ENCODE data around the gene PARN. TPM values are rescaled to one million over a fixed set of nuclear protein-coding genes. Genes with fewer than 3 reads are reported as not detected.

The PARN gene
- total and polyA plus RNA-seq, 2 of the 4 experiments (the other 2 are of a cell fraction), result 24.6 to 25.1 TPM

DNA sequence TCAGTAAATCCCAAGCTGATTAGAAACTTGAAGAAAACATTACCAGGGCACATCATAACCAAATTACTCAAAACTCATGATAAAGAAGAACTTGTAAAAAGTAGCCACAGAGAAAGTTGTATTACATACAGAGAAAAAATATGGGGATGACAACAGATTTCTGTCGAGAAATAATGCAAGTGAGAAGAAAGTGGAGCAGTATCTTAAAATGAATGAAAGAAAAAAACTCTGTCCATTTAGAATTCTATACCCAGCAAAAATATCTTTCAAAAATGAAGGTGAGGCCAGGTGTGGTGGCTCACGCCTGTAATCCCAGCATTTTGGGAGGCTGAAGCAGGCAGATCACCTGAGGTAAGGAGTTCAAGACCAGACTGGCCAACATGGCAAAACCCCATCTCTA is 165.9 kb downstream of the PARN start:
- CTCF ChIA-PET, result no interaction called here
- in situ Hi-C loops (cut with MboI; ENCODE audit: low sequenced_read_pairs), result no loop called here

More for the DNA sequence above, 165.9 kb downstream of the PARN start:
- no peak overlapping the region for H3K9ac ChIP-seq (ENCODE audit: low read depth, low read length)
- no peaks in the 10 kb centered on the region; the same call in 1 of the 2 replicates for H4K20me1 ChIP-seq (ENCODE audit: insufficient read depth, low read length)
- DNase-seq (no peak), ATAC-seq (ENCODE audit: low read depth) (no peak)
- H2BK5ac ChIP-seq (ENCODE audit: low read depth, low read length, poor library complexity, severe bottlenecking), result no peak overlapping the region
- WGBS, 2 experiments (ENCODE audit: extremely low coverage in 2 of 2, insufficient read length in 1 of 2), result no CpG with 5 or more reads among the region's 2 CpGs
- TF ChIP-seq CHD1 (IDR thresholded peaks at IDR 0.05; ENCODE audit: low read depth, low read length) (no peak), SMC3 (IDR thresholded peaks at IDR 0.05; ENCODE audit: low read depth, low read length) (no peak), MXI1 (IDR thresholded peaks at IDR 0.05; ENCODE audit: borderline replicate concordance, low read depth, low read length) (no peak), MAFK (IDR thresholded peaks at IDR 0.05; ENCODE audit: low read depth, low read length) (no peak), NFE2L2 (IDR thresholded peaks at IDR 0.05; ENCODE audit: low read depth, low read length) (no peak), RCOR1 (IDR thresholded peaks at IDR 0.05; ENCODE audit: insufficient replicate concordance, low read length) (no peak), RFX5 (IDR thresholded peaks at IDR 0.05; ENCODE audit: low read depth, low read length) (no peak), FOS (IDR thresholded peaks at IDR 0.05; ENCODE audit: low read depth, low read length) (no peak), CEBPB (IDR thresholded peaks at IDR 0.05; ENCODE audit: low read depth, low read length) (no peak), BHLHE40 (IDR thresholded peaks at IDR 0.05; ENCODE audit: low read depth, low read length) (no peak), MAZ (IDR thresholded peaks at IDR 0.05; ENCODE audit: borderline replicate concordance, low read depth, low read length) (no peak), RAD21 (IDR thresholded peaks at IDR 0.05; ENCODE audit: low read length) (no peak)
- TF ChIP-seq, protein P1, sequence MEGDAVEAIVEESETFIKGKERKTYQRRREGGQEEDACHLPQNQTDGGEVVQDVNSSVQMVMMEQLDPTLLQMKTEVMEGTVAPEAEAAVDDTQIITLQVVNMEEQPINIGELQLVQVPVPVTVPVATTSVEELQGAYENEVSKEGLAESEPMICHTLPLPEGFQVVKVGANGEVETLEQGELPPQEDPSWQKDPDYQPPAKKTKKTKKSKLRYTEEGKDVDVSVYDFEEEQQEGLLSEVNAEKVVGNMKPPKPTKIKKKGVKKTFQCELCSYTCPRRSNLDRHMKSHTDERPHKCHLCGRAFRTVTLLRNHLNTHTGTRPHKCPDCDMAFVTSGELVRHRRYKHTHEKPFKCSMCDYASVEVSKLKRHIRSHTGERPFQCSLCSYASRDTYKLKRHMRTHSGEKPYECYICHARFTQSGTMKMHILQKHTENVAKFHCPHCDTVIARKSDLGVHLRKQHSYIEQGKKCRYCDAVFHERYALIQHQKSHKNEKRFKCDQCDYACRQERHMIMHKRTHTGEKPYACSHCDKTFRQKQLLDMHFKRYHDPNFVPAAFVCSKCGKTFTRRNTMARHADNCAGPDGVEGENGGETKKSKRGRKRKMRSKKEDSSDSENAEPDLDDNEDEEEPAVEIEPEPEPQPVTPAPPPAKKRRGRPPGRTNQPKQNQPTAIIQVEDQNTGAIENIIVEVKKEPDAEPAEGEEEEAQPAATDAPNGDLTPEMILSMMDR (conservative IDR thresholded peaks at IDR 0.05; ENCODE audit: low read depth, low read length), result no peak
- TF ChIP-seq, protein P2, sequence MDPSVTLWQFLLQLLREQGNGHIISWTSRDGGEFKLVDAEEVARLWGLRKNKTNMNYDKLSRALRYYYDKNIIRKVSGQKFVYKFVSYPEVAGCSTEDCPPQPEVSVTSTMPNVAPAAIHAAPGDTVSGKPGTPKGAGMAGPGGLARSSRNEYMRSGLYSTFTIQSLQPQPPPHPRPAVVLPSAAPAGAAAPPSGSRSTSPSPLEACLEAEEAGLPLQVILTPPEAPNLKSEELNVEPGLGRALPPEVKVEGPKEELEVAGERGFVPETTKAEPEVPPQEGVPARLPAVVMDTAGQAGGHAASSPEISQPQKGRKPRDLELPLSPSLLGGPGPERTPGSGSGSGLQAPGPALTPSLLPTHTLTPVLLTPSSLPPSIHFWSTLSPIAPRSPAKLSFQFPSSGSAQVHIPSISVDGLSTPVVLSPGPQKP (IDR thresholded peaks at IDR 0.05; ENCODE audit: borderline replicate concordance, low read depth, low read length), result no peak
- TF ChIP-seq, protein P3, sequence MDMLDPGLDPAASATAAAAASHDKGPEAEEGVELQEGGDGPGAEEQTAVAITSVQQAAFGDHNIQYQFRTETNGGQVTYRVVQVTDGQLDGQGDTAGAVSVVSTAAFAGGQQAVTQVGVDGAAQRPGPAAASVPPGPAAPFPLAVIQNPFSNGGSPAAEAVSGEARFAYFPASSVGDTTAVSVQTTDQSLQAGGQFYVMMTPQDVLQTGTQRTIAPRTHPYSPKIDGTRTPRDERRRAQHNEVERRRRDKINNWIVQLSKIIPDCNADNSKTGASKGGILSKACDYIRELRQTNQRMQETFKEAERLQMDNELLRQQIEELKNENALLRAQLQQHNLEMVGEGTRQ (IDR thresholded peaks at IDR 0.05; ENCODE audit: low read depth, low read length), result no peak
- H4K5ac ChIP-seq (ENCODE audit: low read depth, low read length), result no peak overlapping the region
- H3K36me3 ChIP-seq (ENCODE audit: control insufficient read depth, insufficient read depth, low read length), result peaks cover 1% of the 10 kb centered on the region; the same call in 1 of the 2 replicates
- H2BK120ac ChIP-seq (ENCODE audit: low read depth, low read length), result no peak overlapping the region
- peaks cover 0 to 6% of the 10 kb centered on the region in 2 experiments; a peak in 1 of 4 replicates for H3K79me1 ChIP-seq (ENCODE audit: low read depth in 1 of 2, low read length in 2 of 2)
- H3K56ac ChIP-seq (ENCODE audit: extremely low read depth, insufficient read depth, low read length), result no peak overlapping the region
- no peak overlapping the region for H3K18ac ChIP-seq (ENCODE audit: low read depth, low read length)
- no TSS peak for BruUV-seq (replicated peaks)
- H3K27me3 ChIP-seq (ENCODE audit: control insufficient read depth, insufficient read depth, low read length), result no peaks in the 10 kb centered on the region
- no peaks in the 10 kb centered on the region for H3K9me1 ChIP-seq (ENCODE audit: insufficient read depth, low read length)
- H3K9me3 ChIP-seq (ENCODE audit: control insufficient read depth, insufficient read depth, low read length), result peaks cover 3% of the 10 kb centered on the region; the same call in 1 of the 2 replicates
- no peak overlapping the region for H2BK15ac ChIP-seq (ENCODE audit: low read depth, low read length)
- no peak overlapping the region for H2AK9ac ChIP-seq (replicated peaks; ENCODE audit: low read depth, low read length, poor library complexity)
- dilution Hi-C loops (cut with HindIII; ENCODE audit: low sequenced_read_pairs, unreplicated experiment) (no loop called here), intact Hi-C loops (cut with micrococcal nuclease) (no loop called here)
- no peak overlapping the region for H3K4me2 ChIP-seq (ENCODE audit: low read depth, low read length)
- H3K4ac ChIP-seq (ENCODE audit: low read depth, low read length), result no peak overlapping the region
- H3K14ac ChIP-seq (replicated peaks; ENCODE audit: low read depth, low read length), result no peak overlapping the region
- H4K8ac ChIP-seq (ENCODE audit: low read depth in 2 of 2, low read length in 2 of 2), result no peak overlapping the region
- H2BK20ac ChIP-seq (ENCODE audit: low read depth, low read length), result no peak overlapping the region
- H3K23ac ChIP-seq (ENCODE audit: low read depth, low read length), result no peak overlapping the region
- POLR2A ChIA-PET (ENCODE audit: unreplicated experiment), result no interaction called here
- no peak overlapping the region for H3K27ac ChIP-seq (ENCODE audit: insufficient read depth, low read length)
- no peak overlapping the region for H4K91ac ChIP-seq (ENCODE audit: insufficient read depth, low read depth, low read length)
- no peak overlapping the region for H2AK5ac ChIP-seq (ENCODE audit: low read depth, low read length)
- no peak overlapping the region for H3K4me3 ChIP-seq (ENCODE audit: insufficient read depth, low read depth, low read length)
- H3K4me1 ChIP-seq (ENCODE audit: control insufficient read depth, insufficient read depth, low read length), result peaks cover 5% of the 10 kb centered on the region; the same call in 1 of the 2 replicates
- H2AFZ ChIP-seq (replicated peaks; ENCODE audit: low read length, poor library complexity), result no peak overlapping the region
